PC-9 (cell line): ENCODE measurements around the gene MYRIP.

Experiments
- EZH2 ChIP-seq: fragments of 200-600 bp; sonication (generic); IDR thresholded peaks from 2 replicates; pipeline ENCODE4 v1.8.0; 2017; ENCODE audit warnings: antibody characterized with exemption, low read depth
- TF ChIP-seq, protein P1 (sequence below): fragments of 200-600 bp; sonication (generic); conservative IDR thresholded peaks from 2 replicates; pipeline ENCODE4 v1.6.1; 2017; ENCODE audit warnings: mixed run types, antibody characterized with exemption, mild to moderate bottlenecking, moderate library complexity

DNA sequence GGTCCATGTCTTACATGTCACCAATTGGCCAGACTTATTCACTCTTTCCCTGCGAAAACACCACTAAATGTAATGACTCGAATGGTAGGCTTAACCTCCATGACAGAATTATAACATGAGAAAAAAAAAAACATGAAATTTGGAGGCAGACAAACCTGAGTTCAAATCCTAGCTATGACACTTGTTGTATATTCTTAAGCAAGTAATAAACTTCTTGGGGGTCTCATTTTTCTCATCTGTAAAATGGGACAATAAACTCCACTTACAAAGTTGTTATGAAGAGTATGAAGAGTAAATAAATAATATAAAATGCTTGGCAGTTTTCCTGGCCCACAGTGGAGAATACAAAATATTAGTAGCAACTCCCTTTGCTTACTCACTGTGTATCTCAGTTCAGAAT lies 488.7 kb downstream of the MYRIP start:
- TF ChIP-seq, protein P1, sequence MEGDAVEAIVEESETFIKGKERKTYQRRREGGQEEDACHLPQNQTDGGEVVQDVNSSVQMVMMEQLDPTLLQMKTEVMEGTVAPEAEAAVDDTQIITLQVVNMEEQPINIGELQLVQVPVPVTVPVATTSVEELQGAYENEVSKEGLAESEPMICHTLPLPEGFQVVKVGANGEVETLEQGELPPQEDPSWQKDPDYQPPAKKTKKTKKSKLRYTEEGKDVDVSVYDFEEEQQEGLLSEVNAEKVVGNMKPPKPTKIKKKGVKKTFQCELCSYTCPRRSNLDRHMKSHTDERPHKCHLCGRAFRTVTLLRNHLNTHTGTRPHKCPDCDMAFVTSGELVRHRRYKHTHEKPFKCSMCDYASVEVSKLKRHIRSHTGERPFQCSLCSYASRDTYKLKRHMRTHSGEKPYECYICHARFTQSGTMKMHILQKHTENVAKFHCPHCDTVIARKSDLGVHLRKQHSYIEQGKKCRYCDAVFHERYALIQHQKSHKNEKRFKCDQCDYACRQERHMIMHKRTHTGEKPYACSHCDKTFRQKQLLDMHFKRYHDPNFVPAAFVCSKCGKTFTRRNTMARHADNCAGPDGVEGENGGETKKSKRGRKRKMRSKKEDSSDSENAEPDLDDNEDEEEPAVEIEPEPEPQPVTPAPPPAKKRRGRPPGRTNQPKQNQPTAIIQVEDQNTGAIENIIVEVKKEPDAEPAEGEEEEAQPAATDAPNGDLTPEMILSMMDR: no peak
- TF ChIP-seq EZH2: no peak
